ENCODE data around the gene ZNF76. TPM values are rescaled to one million over a fixed set of nuclear protein-coding genes. Genes with fewer than 3 reads are reported as not detected.

Gene ZNF76
- total and polyA plus RNA-seq, 2 of the 13 experiments (the other 11 are each of a cell fraction or from before 2014, with no cell fraction given), result 13.2 to 26.4 TPM

- TF ChIP-seq GMEB2 (CRISPR knock-in tag; IDR thresholded peaks at IDR 0.05; ENCODE audit: low read depth), result peak; percentile 68; the same call in 1 of the 2 replicates
- TF ChIP-seq ZNF382 (CRISPR knock-in tag; IDR thresholded peaks at IDR 0.05; ENCODE audit: borderline replicate concordance), result no peak
- TF ChIP-seq NBN (conservative IDR thresholded peaks at IDR 0.05), result no peak
- TF ChIP-seq SUZ12 (IDR thresholded peaks at IDR 0.05; ENCODE audit: low read depth, low read length), result no peak
- TF ChIP-seq CCAR2 (optimal IDR thresholded peaks at IDR 0.05; ENCODE audit: low read depth, low read length), result no peak
- TF ChIP-seq CREBL2 (CRISPR knock-in tag; IDR thresholded peaks at IDR 0.05; ENCODE audit: borderline replicate concordance), result no peak
- no peak for TF ChIP-seq SOX13 (IDR thresholded peaks at IDR 0.05)
- peak in 1 of 2 experiments; percentile 60; a peak in 1 of 4 replicates for TF ChIP-seq SOX13 (CRISPR knock-in tag; conservative IDR thresholded peaks at IDR 0.05 in 1 of 2, IDR thresholded peaks at IDR 0.05 in 1 of 2)
- TF ChIP-seq TGIF2 (CRISPR knock-in tag; IDR thresholded peaks at IDR 0.05), result 0 out of 2 replicates have a peak, but pooled peaks have one; percentile 55
- no peak for TF ChIP-seq CHCHD3 (CRISPR knock-in tag; IDR thresholded peaks at IDR 0.05)
- TF ChIP-seq GLMP (CRISPR knock-in tag; IDR thresholded peaks at IDR 0.05; ENCODE audit: borderline replicate concordance), result no peak
- TF ChIP-seq ZNF619 (CRISPR knock-in tag; IDR thresholded peaks at IDR 0.05), result no peak
- no peak; the same call in 1 of the 2 replicates for TF ChIP-seq ZNF414 (CRISPR knock-in tag; IDR thresholded peaks at IDR 0.05)
- TF ChIP-seq RNF219 (CRISPR knock-in tag; IDR thresholded peaks at IDR 0.05), result no peak
- TF ChIP-seq HMG20A (CRISPR knock-in tag; IDR thresholded peaks at IDR 0.05; ENCODE audit: borderline replicate concordance), result no peak; the same call in 1 of the 2 replicates
- no peak for TF ChIP-seq REXO4 (CRISPR knock-in tag; IDR thresholded peaks at IDR 0.05; ENCODE audit: borderline replicate concordance)
- TF ChIP-seq SRSF9 (IDR thresholded peaks at IDR 0.05; ENCODE audit: borderline replicate concordance, insufficient read depth, low read depth, low read length, poor library complexity, severe bottlenecking), result no peak
- TF ChIP-seq GFI1 (CRISPR knock-in tag; IDR thresholded peaks at IDR 0.05; ENCODE audit: borderline replicate concordance), result 0 out of 2 replicates have a peak, but pooled peaks have one; percentile 49
- no peak for TF ChIP-seq PAWR (CRISPR knock-in tag; IDR thresholded peaks at IDR 0.05; ENCODE audit: borderline replicate concordance)
- TF ChIP-seq JUNB (CRISPR knock-in tag; IDR thresholded peaks at IDR 0.05; ENCODE audit: borderline replicate concordance), result no peak
- TF ChIP-seq HOXD1 (CRISPR knock-in tag; IDR thresholded peaks at IDR 0.05), result no peak
- TF ChIP-seq PREB (CRISPR knock-in tag; IDR thresholded peaks at IDR 0.05), result no peak
These were observed 82.9 kb downstream of the ZNF76 start, which contains the start of gene PPARD (continued) for GRCh38 chr6:35342258-35343091.
